ENCODE results near the gene GRIN2B. TPM values are rescaled to one million over a fixed set of nuclear protein-coding genes. Genes with fewer than 3 reads are reported as not detected.

Gene GRIN2B
- polyA plus RNA-seq, 1 donor (not counting 4 experiments of a cell fraction or from before 2014, with no cell fraction given) = not detected

DNA sequence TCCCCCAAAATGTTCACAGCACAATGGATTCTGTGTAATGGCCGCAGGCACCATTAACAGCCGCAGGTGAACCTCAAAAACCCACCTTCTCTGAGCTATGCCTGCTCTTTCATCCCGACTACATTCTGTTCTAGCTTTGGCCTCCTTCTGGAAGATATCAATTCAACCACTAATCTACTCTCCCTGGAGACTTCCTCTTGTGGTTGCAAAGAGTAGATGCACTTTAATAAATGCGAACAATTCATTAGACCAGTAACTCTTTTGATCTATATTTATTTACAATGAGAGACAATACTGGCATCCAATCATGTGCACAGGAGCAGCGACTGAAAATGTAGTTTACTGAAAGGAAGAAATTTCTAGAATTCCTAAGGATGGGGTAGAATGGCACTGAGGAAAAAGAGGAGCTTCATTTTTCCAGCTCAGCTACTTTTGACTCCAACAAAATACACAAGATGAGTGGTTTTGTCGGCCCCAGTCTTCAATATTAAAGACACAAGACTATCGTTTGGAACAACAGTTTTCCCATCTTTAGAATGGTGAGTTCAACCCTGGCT is 5.3 kb downstream of the GRIN2B start:
- no peaks in the 10 kb centered on the region for H3K79me2 ChIP-seq (ENCODE audit: control insufficient read depth, insufficient read depth, low read length)
- dilution Hi-C loops (cut with MboI; ENCODE audit: extremely low pct_ligation_motif_present, low sequenced_read_pairs) = no loop called here
- no peaks in the 10 kb centered on the region for H4K20me1 ChIP-seq (ENCODE audit: control insufficient read depth, extremely low read depth, insufficient read depth, low read length)
- FAIRE-seq (no peak), DNase-seq (ENCODE audit: low read depth, low spot score) (no peak)
- H3K9me3 ChIP-seq (ENCODE audit: control insufficient read depth, low read depth, low read length) = no peaks in the 10 kb centered on the region
- H3K9ac ChIP-seq (ENCODE audit: control insufficient read depth, extremely low read depth, insufficient read depth, low read length) = no peak overlapping the region
- no peak overlapping the region for H2AFZ ChIP-seq (ENCODE audit: control insufficient read depth, low read length)
- no peak for TF ChIP-seq EZH2 (IDR thresholded peaks at IDR 0.05; ENCODE audit: low read length)
- TF ChIP-seq, protein P1, sequence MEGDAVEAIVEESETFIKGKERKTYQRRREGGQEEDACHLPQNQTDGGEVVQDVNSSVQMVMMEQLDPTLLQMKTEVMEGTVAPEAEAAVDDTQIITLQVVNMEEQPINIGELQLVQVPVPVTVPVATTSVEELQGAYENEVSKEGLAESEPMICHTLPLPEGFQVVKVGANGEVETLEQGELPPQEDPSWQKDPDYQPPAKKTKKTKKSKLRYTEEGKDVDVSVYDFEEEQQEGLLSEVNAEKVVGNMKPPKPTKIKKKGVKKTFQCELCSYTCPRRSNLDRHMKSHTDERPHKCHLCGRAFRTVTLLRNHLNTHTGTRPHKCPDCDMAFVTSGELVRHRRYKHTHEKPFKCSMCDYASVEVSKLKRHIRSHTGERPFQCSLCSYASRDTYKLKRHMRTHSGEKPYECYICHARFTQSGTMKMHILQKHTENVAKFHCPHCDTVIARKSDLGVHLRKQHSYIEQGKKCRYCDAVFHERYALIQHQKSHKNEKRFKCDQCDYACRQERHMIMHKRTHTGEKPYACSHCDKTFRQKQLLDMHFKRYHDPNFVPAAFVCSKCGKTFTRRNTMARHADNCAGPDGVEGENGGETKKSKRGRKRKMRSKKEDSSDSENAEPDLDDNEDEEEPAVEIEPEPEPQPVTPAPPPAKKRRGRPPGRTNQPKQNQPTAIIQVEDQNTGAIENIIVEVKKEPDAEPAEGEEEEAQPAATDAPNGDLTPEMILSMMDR (optimal IDR thresholded peaks at IDR 0.05 in 1 of 3, IDR thresholded peaks at IDR 0.05 in 1 of 3, conservative IDR thresholded peaks at IDR 0.05 in 1 of 3; ENCODE audit: extremely low read depth in 1 of 3, insufficient read depth in 2 of 3, low read length in 3 of 3) = no peak
- no peak overlapping the region for H3K4me2 ChIP-seq (ENCODE audit: control insufficient read depth, extremely low read depth, insufficient read depth, low read depth, low read length)
- peaks cover 36% of the 10 kb centered on the region for H3K27me3 ChIP-seq (ENCODE audit: control insufficient read depth, extremely low read depth, insufficient read depth, low read length)
- H3K27ac ChIP-seq (ENCODE audit: control insufficient read depth, insufficient read depth, low read length) = no peak overlapping the region
- H3K4me1 ChIP-seq (ENCODE audit: control insufficient read depth, extremely low read depth, insufficient read depth, low read length) = peaks cover 3% of the 10 kb centered on the region
- no peaks in the 10 kb centered on the region for H3K9me1 ChIP-seq (ENCODE audit: control insufficient read depth, extremely low read depth, insufficient read depth, low read length)
- H3K4me3 ChIP-seq (ENCODE audit: control insufficient read depth in 2 of 3, extremely low read depth in 1 of 3, insufficient read depth in 2 of 3, low read depth in 1 of 3, low read length in 3 of 3) = no peak overlapping the region
- H3K36me3 ChIP-seq (ENCODE audit: control insufficient read depth in 2 of 2, extremely low read depth in 1 of 2, insufficient read depth in 2 of 2, low read length in 2 of 2) = no peaks in the 10 kb centered on the region

DNA sequence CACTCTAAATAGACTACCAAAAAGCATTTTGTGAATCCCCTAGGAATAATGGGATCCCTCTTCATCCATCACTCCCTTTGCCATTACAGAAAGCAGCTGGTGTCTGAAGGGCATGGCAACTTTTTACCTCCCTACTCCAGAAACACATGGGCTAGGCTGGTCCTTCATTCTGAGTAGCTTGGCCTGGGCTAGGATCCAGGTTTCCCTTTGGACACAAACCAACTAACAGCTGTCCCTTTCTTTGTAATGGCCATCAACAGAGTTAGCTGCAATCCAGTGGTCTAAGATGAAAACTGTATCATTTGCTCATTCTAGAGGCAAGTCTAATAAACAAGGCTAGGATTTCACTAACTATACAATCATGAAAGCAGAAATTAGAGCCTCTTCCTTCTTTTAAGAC is 7.4 kb downstream of the GRIN2B start:
- Histone ChIP-seq H3K4me1 (ENCODE audit: control insufficient read depth, extremely low read depth, insufficient read depth, low read length) (no peaks in the 10 kb centered on the region), H3K27ac (ENCODE audit: control insufficient read depth, insufficient read depth, low read length) (no peak overlapping the region), H3K36me3 (ENCODE audit: control insufficient read depth in 2 of 2, extremely low read depth in 1 of 2, insufficient read depth in 2 of 2, low read length in 2 of 2) (no peaks in the 10 kb centered on the region), H3K27me3 (ENCODE audit: control insufficient read depth, extremely low read depth, insufficient read depth, low read length) (peaks cover 17% of the 10 kb centered on the region), H2AFZ (ENCODE audit: control insufficient read depth, low read length) (no peak overlapping the region), H3K4me3 (ENCODE audit: control insufficient read depth in 2 of 3, extremely low read depth in 1 of 3, insufficient read depth in 2 of 3, low read depth in 1 of 3, low read length in 3 of 3) (no peak overlapping the region), H3K9me1 (ENCODE audit: control insufficient read depth, extremely low read depth, insufficient read depth, low read length) (no peaks in the 10 kb centered on the region), H3K9ac (ENCODE audit: control insufficient read depth, extremely low read depth, insufficient read depth, low read length) (no peak overlapping the region), H4K20me1 (ENCODE audit: control insufficient read depth, extremely low read depth, insufficient read depth, low read length) (no peaks in the 10 kb centered on the region), H3K9me3 (ENCODE audit: control insufficient read depth, low read depth, low read length) (no peaks in the 10 kb centered on the region), H3K4me2 (ENCODE audit: control insufficient read depth, extremely low read depth, insufficient read depth, low read depth, low read length) (no peak overlapping the region), H3K79me2 (ENCODE audit: control insufficient read depth, insufficient read depth, low read length) (no peaks in the 10 kb centered on the region)
- dilution Hi-C loops (cut with MboI; ENCODE audit: extremely low pct_ligation_motif_present, low sequenced_read_pairs) = no loop called here
- TF ChIP-seq EZH2 (IDR thresholded peaks at IDR 0.05; ENCODE audit: low read length) = no peak
- TF ChIP-seq, protein P1 (optimal IDR thresholded peaks at IDR 0.05 in 1 of 3, IDR thresholded peaks at IDR 0.05 in 1 of 3, conservative IDR thresholded peaks at IDR 0.05 in 1 of 3; ENCODE audit: extremely low read depth in 1 of 3, insufficient read depth in 2 of 3, low read length in 3 of 3) = no peak
- no peak for FAIRE-seq
- no peak for DNase-seq (ENCODE audit: low read depth, low spot score)
